ENCODE measurements around the gene MUCL3. TPM values are rescaled to one million over a fixed set of nuclear protein-coding genes. Genes with fewer than 3 reads are reported as not detected.
"Not testable (repeated sequence)": the region's sequence is repeated elsewhere in the genome, so short reads cannot be mapped to it uniquely, and the experiment has no call there.

Gene MUCL3
- total and polyA plus RNA-seq, 4 donors, result 0.06 TPM; not detected in 3

GRCh38 chr6:30908700-30909099 lies 32.1 kb upstream of the MUCL3 start:
- Histone ChIP-seq H3K27ac (ENCODE audit: low read depth, low read length) (no peak overlapping the region), H3K4me3 (ENCODE audit: low read depth, low read length) (peak overlapping the region; percentile 82), H3K36me3 (ENCODE audit: control insufficient read depth, insufficient read depth, low read length) (peaks cover 36% of the 10 kb centered on the region), H3K27me3 (ENCODE audit: control insufficient read depth, insufficient read depth, low read length) (no peaks in the 10 kb centered on the region), H3K9me3 (ENCODE audit: control insufficient read depth, insufficient read depth, low read length) (no peaks in the 10 kb centered on the region), H3K4me1 (ENCODE audit: control insufficient read depth, insufficient read depth, low read length) (peaks cover 15% of the 10 kb centered on the region)
- no peak for DNase-seq (ENCODE audit: low read depth in 4 of 6, low spot score in 6 of 6)
- WGBS (ENCODE audit: insufficient coverage), result 5% methylated on average over 2 of the region's 2 CpGs

GRCh38 chr6:30910473-30910872 lies 30.3 kb upstream of the MUCL3 start:
- not testable (repeated sequence) for H3K4me3 ChIP-seq (ENCODE audit: low read depth, low read length); H3K9me3 ChIP-seq (ENCODE audit: control insufficient read depth, insufficient read depth, low read length); H3K27ac ChIP-seq (ENCODE audit: low read depth, low read length); H3K27me3 ChIP-seq (ENCODE audit: control insufficient read depth, insufficient read depth, low read length); DNase-seq (ENCODE audit: low read depth in 4 of 6, low spot score in 6 of 6)
- Histone ChIP-seq H3K4me1 (ENCODE audit: control insufficient read depth, insufficient read depth, low read length) (peaks cover 30% of the 10 kb centered on the region), H3K36me3 (ENCODE audit: control insufficient read depth, insufficient read depth, low read length) (peaks cover 36% of the 10 kb centered on the region)
- WGBS (ENCODE audit: insufficient coverage), result 98% methylated on average over 9 of the region's 12 CpGs

GRCh38 chr6:30912746-30913520 lies 27.8 kb upstream of the MUCL3 start:
- no peak overlapping the region for H3K27ac ChIP-seq (ENCODE audit: low read depth, low read length)
- WGBS (ENCODE audit: insufficient coverage), result 92% methylated on average over 7 of the region's 8 CpGs
- DNase-seq (ENCODE audit: low read depth in 4 of 6, low spot score in 6 of 6), result no peak

GRCh38 chr6:30913721-30914075 lies 27.1 kb upstream of the MUCL3 start:
- no peak for DNase-seq (ENCODE audit: low read depth in 4 of 6, low spot score in 6 of 6)
- H3K27ac ChIP-seq (ENCODE audit: low read depth, low read length), result peak overlapping the region; percentile 65
- H3K36me3 ChIP-seq (ENCODE audit: control insufficient read depth, insufficient read depth, low read length), result peaks cover 58% of the 10 kb centered on the region

More at GRCh38 chr6:30912746-30913520, 27.8 kb upstream of the MUCL3 start:
- Histone ChIP-seq H3K9me3 (ENCODE audit: control insufficient read depth, insufficient read depth, low read length) (no peaks in the 10 kb centered on the region), H3K4me1 (ENCODE audit: control insufficient read depth, insufficient read depth, low read length) (peaks cover 46% of the 10 kb centered on the region), H3K36me3 (ENCODE audit: control insufficient read depth, insufficient read depth, low read length) (peaks cover 53% of the 10 kb centered on the region), H3K4me3 (ENCODE audit: low read depth, low read length) (no peak overlapping the region), H3K27me3 (ENCODE audit: control insufficient read depth, insufficient read depth, low read length) (no peaks in the 10 kb centered on the region)

GRCh38 chr6:30914076-30914853 lies 26.5 kb upstream of the MUCL3 start, which contains the start of gene VARS2:
Gene VARS2, plus strand, starts transcription at chr6:30914238. Its CDS starts 599 bp downstream, at chr6:30914837.
- peaks cover 64% of the 10 kb centered on the region for H3K36me3 ChIP-seq (ENCODE audit: control insufficient read depth, insufficient read depth, low read length)
- no peaks in the 10 kb centered on the region for H3K27me3 ChIP-seq (ENCODE audit: control insufficient read depth, insufficient read depth, low read length)
- H3K9me3 ChIP-seq (ENCODE audit: control insufficient read depth, insufficient read depth, low read length), result no peaks in the 10 kb centered on the region
- H3K4me1 ChIP-seq (ENCODE audit: control insufficient read depth, insufficient read depth, low read length), result peaks cover 41% of the 10 kb centered on the region
- H3K27ac ChIP-seq (ENCODE audit: low read depth, low read length), result peak within 1 kb of the TSS; percentile 86
- peak; percentile 72 to 97 (median 86) for DNase-seq (ENCODE audit: low read depth in 4 of 6, low spot score in 6 of 6)
- 2% methylated on average over 51 of the region's 52 CpGs for WGBS (ENCODE audit: insufficient coverage)
- peak within 1 kb of the TSS; percentile 52 for H3K4me3 ChIP-seq (ENCODE audit: low read depth, low read length)

More at GRCh38 chr6:30913721-30914075, 27.1 kb upstream of the MUCL3 start:
- Histone ChIP-seq H3K4me3 (ENCODE audit: low read depth, low read length) (peak overlapping the region; percentile 52), H3K4me1 (ENCODE audit: control insufficient read depth, insufficient read depth, low read length) (peaks cover 46% of the 10 kb centered on the region), H3K9me3 (ENCODE audit: control insufficient read depth, insufficient read depth, low read length) (no peaks in the 10 kb centered on the region), H3K27me3 (ENCODE audit: control insufficient read depth, insufficient read depth, low read length) (no peaks in the 10 kb centered on the region)
- 4% methylated on average over 31 of the region's 31 CpGs for WGBS (ENCODE audit: insufficient coverage)

GRCh38 chr6:30914854-30915590 lies 25.8 kb upstream of the MUCL3 start:
- WGBS (ENCODE audit: insufficient coverage), result 29% methylated on average over 8 of the region's 17 CpGs
- Histone ChIP-seq H3K36me3 (ENCODE audit: control insufficient read depth, insufficient read depth, low read length) (peaks cover 67% of the 10 kb centered on the region), H3K4me1 (ENCODE audit: control insufficient read depth, insufficient read depth, low read length) (peaks cover 43% of the 10 kb centered on the region), H3K4me3 (ENCODE audit: low read depth, low read length) (peak overlapping the region; percentile 52), H3K9me3 (ENCODE audit: control insufficient read depth, insufficient read depth, low read length) (no peaks in the 10 kb centered on the region), H3K27me3 (ENCODE audit: control insufficient read depth, insufficient read depth, low read length) (no peaks in the 10 kb centered on the region), H3K27ac (ENCODE audit: low read depth, low read length) (peak overlapping the region; percentile 86)
- no peak for DNase-seq (ENCODE audit: low read depth in 4 of 6, low spot score in 6 of 6)

- DNase-seq (ENCODE audit: low read depth in 4 of 6, low spot score in 6 of 6), result peak; percentile 59 to 90 (median 72)
- Histone ChIP-seq H3K36me3 (ENCODE audit: control insufficient read depth, insufficient read depth, low read length) (peaks cover 67% of the 10 kb centered on the region), H3K4me3 (ENCODE audit: low read depth, low read length) (no peak overlapping the region), H3K9me3 (ENCODE audit: control insufficient read depth, insufficient read depth, low read length) (no peaks in the 10 kb centered on the region), H3K27me3 (ENCODE audit: control insufficient read depth, insufficient read depth, low read length) (no peaks in the 10 kb centered on the region), H3K27ac (ENCODE audit: low read depth, low read length) (peak overlapping the region; percentile 86), H3K4me1 (ENCODE audit: control insufficient read depth, insufficient read depth, low read length) (peaks cover 43% of the 10 kb centered on the region)
- WGBS (ENCODE audit: insufficient coverage), result 12% methylated on average over 4 of the region's 5 CpGs
Measured at GRCh38 chr6:30915591-30915946, 25.2 kb upstream of the MUCL3 start.

- no peaks in the 10 kb centered on the region for H3K27me3 ChIP-seq (ENCODE audit: control insufficient read depth, insufficient read depth, low read length)
- H3K9me3 ChIP-seq (ENCODE audit: control insufficient read depth, insufficient read depth, low read length), result no peaks in the 10 kb centered on the region
- H3K4me3 ChIP-seq (ENCODE audit: low read depth, low read length), result no peak overlapping the region
- peaks cover 43% of the 10 kb centered on the region for H3K4me1 ChIP-seq (ENCODE audit: control insufficient read depth, insufficient read depth, low read length)
- H3K27ac ChIP-seq (ENCODE audit: low read depth, low read length), result no peak overlapping the region
- no peak for DNase-seq (ENCODE audit: low read depth in 4 of 6, low spot score in 6 of 6)
- H3K36me3 ChIP-seq (ENCODE audit: control insufficient read depth, insufficient read depth, low read length), result peaks cover 68% of the 10 kb centered on the region
- 81% methylated on average over 7 of the region's 7 CpGs for WGBS (ENCODE audit: insufficient coverage)
Measured at GRCh38 chr6:30917041-30917440, 23.7 kb upstream of the MUCL3 start.

- H3K36me3 ChIP-seq (ENCODE audit: control insufficient read depth, insufficient read depth, low read length), result peaks cover 68% of the 10 kb centered on the region
- peaks cover 43% of the 10 kb centered on the region for H3K4me1 ChIP-seq (ENCODE audit: control insufficient read depth, insufficient read depth, low read length)
- 82% methylated on average over 8 of the region's 8 CpGs for WGBS (ENCODE audit: insufficient coverage)
- H3K9me3 ChIP-seq (ENCODE audit: control insufficient read depth, insufficient read depth, low read length), result no peaks in the 10 kb centered on the region
- H3K27ac ChIP-seq (ENCODE audit: low read depth, low read length), result no peak overlapping the region
- H3K27me3 ChIP-seq (ENCODE audit: control insufficient read depth, insufficient read depth, low read length), result no peaks in the 10 kb centered on the region
- no peak for DNase-seq (ENCODE audit: low read depth in 4 of 6, low spot score in 6 of 6)
- no peak overlapping the region for H3K4me3 ChIP-seq (ENCODE audit: low read depth, low read length)
Measured at GRCh38 chr6:30917487-30917886, 23.3 kb upstream of the MUCL3 start.

All from spinal cord (tissue), 10 donors.